Adrenal gland (tissue), 12 donors: ENCODE results near the gene TMEM256. TPM values are rescaled to one million over a fixed set of nuclear protein-coding genes. Genes with fewer than 3 reads are reported as not detected.

Source experiments
- DNase-seq, 7 donors: peaks; one replicate each; pipeline ENCODE4 v3.0.0-alpha.2; 2019 to 2020
- H3K27ac ChIP-seq, 5 donors: fragments of 200-600 bp; sonication (generic) in 4 of 5; 1 replicate in 3 of 5; 2 replicates in 2 of 5; pipeline versions ENCODE4 v1.5.1 to v1.8.0; 2016 to 2020; ENCODE audit warnings: mild to moderate bottlenecking in 1 of 5
- H3K27me3 ChIP-seq: fragments of 200-600 bp; 2 replicates; pipeline ENCODE4 v1.8.0; 2021
- H3K36me3 ChIP-seq, 2 donors: fragments of 200-600 bp; replicated peaks in 1 of 2; 1 replicate in 1 of 2; 2 replicates in 1 of 2; pipeline versions ENCODE4 v1.5.1 to v1.8.0; 2018 to 2022
- H3K4me1 ChIP-seq, 2 donors: fragments of 200-600 bp; replicated peaks in 1 of 2; 1 replicate in 1 of 2; 2 replicates in 1 of 2; pipeline versions ENCODE4 v1.5.1 to v1.8.0; 2018 to 2021
- H3K4me3 ChIP-seq, 4 donors: fragments of 200-600 bp; sonication (generic) in 3 of 4; one replicate each; pipeline ENCODE4 v1.5.1; 2016 to 2018
- H3K9me3 ChIP-seq, 3 donors: fragments of 200-600 bp; sonication (generic) in 1 of 3; replicated peaks in 1 of 3; 1 replicate in 2 of 3; 2 replicates in 1 of 3; pipeline versions ENCODE4 v1.5.1 to v1.8.0; 2016 to 2021
- POLR2A ChIP-seq, 2 donors: fragments of 450-650 bp; IDR thresholded peaks; one replicate each; pipeline ENCODE4 v1.6.1; 2017; ENCODE audit warnings: antibody characterized with exemption in 2 of 2, mild to moderate bottlenecking in 2 of 2, moderate library complexity in 1 of 2
- WGBS, 4 donors: extraction: QIAGEN DNeasy Blood & Tissue Kit in 2 of 4; methylation state at CpG; one replicate each; pipeline versions ENCODE4 v1.1.5 to v1.1.7; 2013 to 2017; 5-methylcytosine and 5-hydroxymethylcytosine counted together
- intact Hi-C, 2 donors: fragments of 100-400 bp; cut with DNase I; formaldehyde crosslinking; loops; one replicate each; pipeline versions ENCODE4 v1.14.1 to v1.15.0; 2022 to 2023
- polyA plus RNA-seq, 3 donors: library from polyadenylated mRNA; stranded (reverse); fragments of 200-250 nt in 2 of 3; fragments of 350-450 nt in 1 of 3; fragmentation: Illumina TruSeq in 1 of 3; extraction: RNeasy Lipid Tissue Mini Kit (QIAGEN cat#74804) in 1 of 3; gene quantifications; one replicate each; pipeline ENCODE4 v1.2.3, GENCODE V29; 2013 to 2014
- total RNA-seq, 9 donors: library from RNA; depleted of rRNA in 4 of 9; stranded (reverse); fragments of >200 nt in 4 of 9; fragments of 120-200 nt in 1 of 9; fragmentation: NEBNext Ultra II Directional in 1 of 9; extraction: Animal tissue kit (Norgen Biotek cat#: 25700) in 1 of 9; gene quantifications; one replicate each; pipeline versions ENCODE4 v1.1.0 to v1.2.4, GENCODE V29; 2013 to 2023
- TF ChIP-seq, protein P1 (sequence below), 6 experiments: fragments of 450-650 bp in 4 of 6; fragments of 200-600 bp in 2 of 6; sonication (generic) in 1 of 6; IDR thresholded peaks; 1 replicate in 5 of 6; 2 replicates in 1 of 6; pipeline versions ENCODE4 v1.5.1 to v1.8.0; 2016 to 2021; ENCODE audit warnings: antibody characterized with exemption in 6 of 6, mild to moderate bottlenecking in 2 of 6, moderate library complexity in 1 of 6
- donor health status: healthy with polysubstance abuse.
- donor health status: Bipolar disorder and iron deficiency.
- donor health status: DM: yes; HTN: yes; CAD: no.
- donor health status: DM: no; HTN: no; CAD: no.
- donor health status: DM: no; HTN: no; CAD: no.
- donor health status: DM: yes; HTN: yes; CAD: no.

Gene TMEM256
- total and polyA plus RNA-seq, 12 donors, result 48.5 to 334 (median 93.2) TPM

DNA sequence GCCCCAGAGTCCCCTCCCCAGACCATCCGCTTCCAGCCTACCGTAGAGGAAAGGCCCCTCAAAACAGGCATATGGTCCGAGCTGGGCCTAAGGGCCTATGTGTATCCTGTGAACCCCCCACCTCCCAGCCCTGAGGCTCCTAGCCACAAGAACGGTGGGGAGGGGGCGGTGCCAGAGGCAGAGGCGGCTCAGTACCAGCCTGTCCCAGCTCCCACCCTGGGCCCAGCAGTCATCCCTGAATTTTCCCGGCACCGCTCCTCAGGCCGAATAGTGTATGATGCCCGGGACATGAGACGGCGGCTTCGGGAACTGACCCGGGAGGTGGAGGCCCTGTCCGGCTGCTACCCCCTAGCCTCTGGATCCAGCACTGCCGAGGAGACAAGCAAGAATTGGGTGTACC, 17.3 kb upstream of the TMEM256 start:
- H3K9me3 ChIP-seq, result no peaks in the 10 kb centered on the region
- WGBS, 4 donors, result 77 to 96% (median 93%) methylated on average over 2 to 16 of the region's 16 CpGs
- H3K4me1 ChIP-seq, result no peaks in the 10 kb centered on the region
- H3K4me3 ChIP-seq, result no peak overlapping the region
- DNase-seq, result no peak
- TF ChIP-seq POLR2A (IDR thresholded peaks at IDR 0.05), result no peak
- TF ChIP-seq, protein P1, sequence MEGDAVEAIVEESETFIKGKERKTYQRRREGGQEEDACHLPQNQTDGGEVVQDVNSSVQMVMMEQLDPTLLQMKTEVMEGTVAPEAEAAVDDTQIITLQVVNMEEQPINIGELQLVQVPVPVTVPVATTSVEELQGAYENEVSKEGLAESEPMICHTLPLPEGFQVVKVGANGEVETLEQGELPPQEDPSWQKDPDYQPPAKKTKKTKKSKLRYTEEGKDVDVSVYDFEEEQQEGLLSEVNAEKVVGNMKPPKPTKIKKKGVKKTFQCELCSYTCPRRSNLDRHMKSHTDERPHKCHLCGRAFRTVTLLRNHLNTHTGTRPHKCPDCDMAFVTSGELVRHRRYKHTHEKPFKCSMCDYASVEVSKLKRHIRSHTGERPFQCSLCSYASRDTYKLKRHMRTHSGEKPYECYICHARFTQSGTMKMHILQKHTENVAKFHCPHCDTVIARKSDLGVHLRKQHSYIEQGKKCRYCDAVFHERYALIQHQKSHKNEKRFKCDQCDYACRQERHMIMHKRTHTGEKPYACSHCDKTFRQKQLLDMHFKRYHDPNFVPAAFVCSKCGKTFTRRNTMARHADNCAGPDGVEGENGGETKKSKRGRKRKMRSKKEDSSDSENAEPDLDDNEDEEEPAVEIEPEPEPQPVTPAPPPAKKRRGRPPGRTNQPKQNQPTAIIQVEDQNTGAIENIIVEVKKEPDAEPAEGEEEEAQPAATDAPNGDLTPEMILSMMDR (IDR thresholded peaks at IDR 0.05), result no peak
- no peak overlapping the region for H3K27ac ChIP-seq
- no peaks in the 10 kb centered on the region for H3K36me3 ChIP-seq
- H3K27me3 ChIP-seq, result no peaks in the 10 kb centered on the region
- intact Hi-C loops, result no loop called here

DNA sequence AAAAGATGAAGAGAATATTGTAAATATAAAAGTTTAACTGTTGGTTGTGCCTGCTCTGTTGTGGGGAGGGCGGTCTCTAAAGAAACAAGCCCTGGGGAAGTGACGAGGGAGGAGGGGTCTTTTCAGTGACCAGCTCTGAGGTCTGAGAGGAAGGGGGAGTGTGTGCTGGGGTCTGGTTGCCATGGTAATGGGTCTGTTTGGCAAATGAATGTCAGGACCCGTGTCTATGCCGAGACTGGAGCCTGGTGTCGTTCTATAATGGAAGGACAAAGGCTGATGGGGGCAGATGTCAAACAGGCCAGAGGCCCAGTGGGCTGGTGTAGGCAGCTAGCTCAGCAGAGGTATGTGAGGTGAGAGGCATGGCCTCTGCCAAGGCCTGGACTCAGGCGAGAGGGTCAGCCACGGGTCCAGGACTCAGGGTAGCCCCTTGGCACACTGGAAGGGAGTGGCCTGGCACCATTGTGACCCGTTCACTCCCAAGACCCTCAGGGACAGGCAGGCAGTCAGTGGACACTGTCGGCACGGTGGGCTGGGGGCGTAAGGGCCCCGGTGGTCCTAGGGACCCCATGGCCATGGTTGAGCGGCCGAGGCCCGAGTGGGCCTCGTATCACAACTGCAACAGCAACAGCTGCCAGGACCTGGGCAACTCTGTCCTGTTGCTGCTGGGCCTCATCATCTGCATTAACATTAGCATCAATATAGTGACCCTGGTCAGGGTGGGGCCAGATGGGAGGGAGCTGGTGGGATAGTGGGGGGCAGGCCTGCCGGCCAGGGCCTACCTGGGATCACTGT, 16.1 kb upstream of the TMEM256 start, which contains the start of gene SPEM1:
SPEM1 (plus strand) TSS at position 506 of the 792 bp plus-strand sequence; CDS start at position 567, 61 bp downstream.
- Histone ChIP-seq H3K27me3 (no peaks in the 10 kb centered on the region), H3K4me3 (no peak within 1 kb of the TSS), H3K9me3 (no peaks in the 10 kb centered on the region), H3K4me1 (no peaks in the 10 kb centered on the region), H3K27ac (no peak within 1 kb of the TSS), H3K36me3 (no peaks in the 10 kb centered on the region)
- TF ChIP-seq, protein P1 (IDR thresholded peaks at IDR 0.05), result no peak
- TF ChIP-seq POLR2A (IDR thresholded peaks at IDR 0.05), result no peak
- DNase-seq, result no peak
- intact Hi-C loops, result no loop called here
- WGBS, 4 donors, result 44 to 75% (median 75%) methylated on average over 8 to 17 of the region's 17 CpGs

DNA sequence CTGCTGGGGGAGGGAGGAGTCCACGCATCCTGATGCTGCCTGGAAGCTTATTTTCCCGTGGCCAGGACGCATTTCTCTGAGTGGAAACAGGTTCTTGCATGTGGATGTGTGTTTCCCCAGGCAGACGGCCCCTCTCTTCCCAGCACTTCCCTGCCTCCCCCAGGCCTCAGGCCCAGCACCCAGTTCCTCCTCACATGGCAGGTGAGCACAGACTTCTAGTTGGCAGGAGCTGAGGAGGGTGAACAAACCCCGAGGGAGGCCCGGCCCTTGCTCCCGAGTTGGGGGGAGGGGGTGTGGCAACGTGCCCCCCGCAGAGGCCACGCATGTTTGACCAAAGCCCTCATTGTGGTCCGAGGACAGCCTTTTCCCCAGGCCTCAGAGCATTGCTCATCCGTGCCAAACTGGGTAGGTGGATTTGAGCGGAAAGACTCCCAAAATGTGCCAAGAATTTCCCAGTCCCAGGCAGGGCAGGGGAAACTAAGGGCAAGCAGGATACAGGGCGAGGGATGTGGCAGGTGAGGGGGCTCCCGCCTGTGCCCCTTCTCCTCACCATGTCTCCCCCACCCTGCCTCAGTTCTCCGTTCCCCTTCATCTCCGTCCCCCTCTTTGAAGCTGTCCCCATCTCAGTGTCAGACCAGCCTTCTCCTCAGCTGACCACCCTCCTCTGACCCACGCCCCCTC, 14.7 kb upstream of the TMEM256 start:
- DNase-seq, result no peak
- TF ChIP-seq, protein P1 (IDR thresholded peaks at IDR 0.05), result no peak
- TF ChIP-seq POLR2A (IDR thresholded peaks at IDR 0.05), result no peak
- Histone ChIP-seq H3K27ac (no peak overlapping the region), H3K9me3 (no peaks in the 10 kb centered on the region), H3K36me3 (no peaks in the 10 kb centered on the region), H3K27me3 (no peaks in the 10 kb centered on the region), H3K4me1 (no peaks in the 10 kb centered on the region), H3K4me3 (no peak overlapping the region)
- intact Hi-C loops, result no loop called here
- 59 to 70% (median 66%) methylated on average over 11 to 18 of the region's 18 CpGs for WGBS, 4 donors

DNA sequence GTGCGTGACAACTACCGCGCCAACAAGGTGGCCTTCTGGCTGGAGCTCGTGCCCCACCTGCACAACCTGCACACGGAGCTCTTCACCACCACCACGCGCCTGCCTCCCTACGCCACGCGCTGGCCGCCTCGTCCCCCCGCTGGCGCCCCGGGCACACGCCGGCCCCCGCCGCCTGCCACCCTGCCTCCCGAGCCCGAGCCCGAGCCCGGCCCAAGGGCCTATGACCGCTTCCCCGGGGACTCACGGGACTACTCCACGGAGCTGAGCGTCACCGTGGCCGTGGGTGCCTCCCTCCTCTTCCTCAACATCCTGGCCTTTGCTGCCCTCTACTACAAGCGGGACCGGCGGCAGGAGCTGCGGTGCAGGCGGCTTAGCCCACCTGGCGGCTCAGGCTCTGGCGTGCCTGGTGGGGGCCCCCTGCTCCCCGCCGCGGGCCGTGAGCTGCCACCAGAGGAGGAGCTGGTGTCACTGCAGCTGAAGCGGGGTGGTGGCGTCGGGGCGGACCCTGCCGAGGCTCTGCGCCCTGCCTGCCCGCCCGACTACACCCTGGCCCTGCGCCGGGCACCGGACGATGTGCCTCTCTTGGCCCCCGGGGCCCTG, 13.3 kb upstream of the TMEM256 start:
- Histone ChIP-seq H3K4me1 (no peaks in the 10 kb centered on the region), H3K36me3 (no peaks in the 10 kb centered on the region), H3K27me3 (no peaks in the 10 kb centered on the region), H3K9me3 (no peaks in the 10 kb centered on the region), H3K4me3 (no peak overlapping the region), H3K27ac (no peak overlapping the region)
- intact Hi-C loops, result no loop called here
- no peak for DNase-seq
- no peak for TF ChIP-seq POLR2A (IDR thresholded peaks at IDR 0.05)
- TF ChIP-seq, protein P1 (IDR thresholded peaks at IDR 0.05), result no peak
- WGBS, 4 donors, result 92 to 97% (median 95%) methylated on average over 30 to 54 of the region's 54 CpGs
